Measurements from ENCODE around the gene HSH2D.

GRCh38 chr19:16153582-16154336 lies 10.3 kb downstream of the HSH2D start:
- TF ChIP-seq CTCF (IDR thresholded peaks at IDR 0.05; ENCODE audit: low read length) = no peak
- TF ChIP-seq EZH2 (IDR thresholded peaks at IDR 0.05; ENCODE audit: borderline replicate concordance, low read length) = no peak
